WERI-Rb-1 (cell line): ENCODE results near the gene TSPAN10.

Experiments used
- DNase-seq: peaks from one replicate; pipeline ENCODE4 v3.0.0-alpha.2; 2020
- H3K27ac ChIP-seq: fragments of 250-450 bp; sonication (Bioruptor Pico); 2 replicates; pipeline ENCODE4 v1.5.1; 2020; ENCODE audit warnings: mild to moderate bottlenecking, moderate library complexity
- H3K27me3 ChIP-seq: fragments of 250-450 bp; sonication (Bioruptor Pico); 2 replicates; pipeline ENCODE4 v1.5.1; 2021; ENCODE audit warnings: mild to moderate bottlenecking, low read depth, moderate library complexity; ENCODE audit not compliant: insufficient read depth, severe bottlenecking
- H3K36me3 ChIP-seq: fragments of 250-450 bp; sonication (Bioruptor Pico); 2 replicates; pipeline ENCODE4 v1.5.1; 2020; ENCODE audit warnings: mild to moderate bottlenecking, moderate library complexity
- H3K4me3 ChIP-seq: 2 replicates; pipeline ENCODE4 v1.5.1; 2011; ENCODE audit warnings: low read depth, mild to moderate bottlenecking, control low read depth, low read length
- H3K9me3 ChIP-seq: fragments of 250-450 bp; sonication (Bioruptor Pico); 2 replicates; pipeline ENCODE4 v1.5.1; 2021; ENCODE audit warnings: mild to moderate bottlenecking, moderate library complexity; ENCODE audit not compliant: severe bottlenecking
- TF ChIP-seq, protein P1 (sequence below): IDR thresholded peaks from 2 replicates; pipeline ENCODE4 v1.5.1; 2011; ENCODE audit warnings: low read depth, mild to moderate bottlenecking, control low read depth, inconsistent platforms, low read length

TSPAN10 gene

GRCh38 chr17:81647640-81648012 lies 10.6 kb downstream of the TSPAN10 start:
- no peaks in the 10 kb centered on the region for H3K36me3 ChIP-seq
- TF ChIP-seq, protein P1, sequence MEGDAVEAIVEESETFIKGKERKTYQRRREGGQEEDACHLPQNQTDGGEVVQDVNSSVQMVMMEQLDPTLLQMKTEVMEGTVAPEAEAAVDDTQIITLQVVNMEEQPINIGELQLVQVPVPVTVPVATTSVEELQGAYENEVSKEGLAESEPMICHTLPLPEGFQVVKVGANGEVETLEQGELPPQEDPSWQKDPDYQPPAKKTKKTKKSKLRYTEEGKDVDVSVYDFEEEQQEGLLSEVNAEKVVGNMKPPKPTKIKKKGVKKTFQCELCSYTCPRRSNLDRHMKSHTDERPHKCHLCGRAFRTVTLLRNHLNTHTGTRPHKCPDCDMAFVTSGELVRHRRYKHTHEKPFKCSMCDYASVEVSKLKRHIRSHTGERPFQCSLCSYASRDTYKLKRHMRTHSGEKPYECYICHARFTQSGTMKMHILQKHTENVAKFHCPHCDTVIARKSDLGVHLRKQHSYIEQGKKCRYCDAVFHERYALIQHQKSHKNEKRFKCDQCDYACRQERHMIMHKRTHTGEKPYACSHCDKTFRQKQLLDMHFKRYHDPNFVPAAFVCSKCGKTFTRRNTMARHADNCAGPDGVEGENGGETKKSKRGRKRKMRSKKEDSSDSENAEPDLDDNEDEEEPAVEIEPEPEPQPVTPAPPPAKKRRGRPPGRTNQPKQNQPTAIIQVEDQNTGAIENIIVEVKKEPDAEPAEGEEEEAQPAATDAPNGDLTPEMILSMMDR = no peak
- no peak for DNase-seq
- no peak overlapping the region for H3K4me3 ChIP-seq
- no peaks in the 10 kb centered on the region for H3K27me3 ChIP-seq
- peaks cover 11% of the 10 kb centered on the region for H3K9me3 ChIP-seq
- no peak overlapping the region for H3K27ac ChIP-seq

- Histone ChIP-seq H3K4me3 (no peak overlapping the region), H3K27ac (no peak overlapping the region), H3K27me3 (no peaks in the 10 kb centered on the region), H3K9me3 (peaks cover 11% of the 10 kb centered on the region), H3K36me3 (no peaks in the 10 kb centered on the region)
- TF ChIP-seq, protein P1 = no peak
- DNase-seq = no peak
Measured at GRCh38 chr17:81648013-81648706, 11.2 kb downstream of the TSPAN10 start.

GRCh38 chr17:81648707-81649085 lies 11.7 kb downstream of the TSPAN10 start:
- H3K9me3 ChIP-seq = peaks cover 11% of the 10 kb centered on the region
- H3K27me3 ChIP-seq = no peaks in the 10 kb centered on the region
- no peak for DNase-seq
- TF ChIP-seq, protein P1 = no peak
- no peak overlapping the region for H3K4me3 ChIP-seq
- no peaks in the 10 kb centered on the region for H3K36me3 ChIP-seq
- H3K27ac ChIP-seq = no peak overlapping the region

DNA sequence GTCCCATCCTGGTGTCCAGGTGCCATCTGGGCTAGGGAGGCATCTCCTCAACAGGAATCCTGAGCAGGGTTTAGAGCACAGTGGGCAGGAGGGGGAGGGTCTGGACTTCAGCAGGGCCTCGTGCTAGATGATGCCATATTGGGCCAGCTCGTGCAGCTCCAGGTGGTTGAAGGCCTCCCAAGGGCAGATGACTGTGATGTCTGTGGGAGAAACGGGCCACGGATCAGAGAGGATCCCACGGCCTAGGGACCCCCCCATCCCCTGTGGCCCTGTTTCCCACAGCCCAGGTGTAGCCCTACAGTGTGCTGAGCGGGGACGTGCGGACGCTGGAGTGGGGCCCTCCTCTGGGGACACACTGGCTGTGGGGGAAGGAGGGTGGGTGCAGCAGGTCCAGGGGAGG lies 14.0 kb downstream of the TSPAN10 start:
- Histone ChIP-seq H3K9me3 (peaks cover 11% of the 10 kb centered on the region), H3K36me3 (no peaks in the 10 kb centered on the region), H3K27ac (no peak overlapping the region; the same call in 1 of the 2 replicates), H3K27me3 (no peaks in the 10 kb centered on the region), H3K4me3 (no peak overlapping the region)
- TF ChIP-seq, protein P1 = no peak
- DNase-seq = no peak

DNA sequence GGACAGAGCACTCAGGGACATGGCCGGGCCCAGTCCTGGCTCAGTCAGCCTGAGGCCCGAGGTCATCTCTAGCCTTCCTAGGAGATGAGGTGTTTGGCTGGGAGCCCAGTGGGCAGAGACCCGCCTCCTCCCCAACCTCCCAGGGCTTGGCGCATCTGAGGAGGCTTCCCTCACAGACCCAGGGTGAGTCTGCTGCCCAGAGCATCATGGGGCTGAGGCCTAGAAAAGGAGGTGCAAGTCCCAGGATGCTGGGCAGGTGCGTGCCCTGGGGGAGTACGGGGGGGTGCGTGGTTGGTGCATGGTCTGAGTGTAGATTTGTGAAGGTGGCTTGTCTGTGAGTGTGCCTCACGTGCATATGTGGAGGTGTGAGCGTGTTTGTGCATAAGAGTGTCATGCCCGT lies 14.7 kb downstream of the TSPAN10 start:
- no peaks in the 10 kb centered on the region for H3K27me3 ChIP-seq
- H3K4me3 ChIP-seq = no peak overlapping the region
- H3K9me3 ChIP-seq = peaks cover 11% of the 10 kb centered on the region
- no peak overlapping the region for H3K27ac ChIP-seq
- TF ChIP-seq, protein P1 = no peak
- DNase-seq = no peak
- H3K36me3 ChIP-seq = no peaks in the 10 kb centered on the region
